HL-60 (cell line): ENCODE measurements around the gene TMEM59.

Experiments used
- POLR2AphosphoS5 ChIP-seq: IDR thresholded peaks from 2 replicates; pipeline ENCODE4 v1.6.1; 2012; ENCODE audit warnings: low read depth
- TF ChIP-seq, protein P1 (sequence below): IDR thresholded peaks from one replicate; pipeline ENCODE4 v1.5.1; 2011; ENCODE audit warnings: low read length, control low read depth, inconsistent platforms; ENCODE audit not compliant: insufficient read depth
- TF ChIP-seq, protein P2 (sequence below): IDR thresholded peaks from 2 replicates; pipeline ENCODE4 v1.6.1; 2012; ENCODE audit warnings: low read depth; ENCODE audit not compliant: insufficient replicate concordance

DNA sequence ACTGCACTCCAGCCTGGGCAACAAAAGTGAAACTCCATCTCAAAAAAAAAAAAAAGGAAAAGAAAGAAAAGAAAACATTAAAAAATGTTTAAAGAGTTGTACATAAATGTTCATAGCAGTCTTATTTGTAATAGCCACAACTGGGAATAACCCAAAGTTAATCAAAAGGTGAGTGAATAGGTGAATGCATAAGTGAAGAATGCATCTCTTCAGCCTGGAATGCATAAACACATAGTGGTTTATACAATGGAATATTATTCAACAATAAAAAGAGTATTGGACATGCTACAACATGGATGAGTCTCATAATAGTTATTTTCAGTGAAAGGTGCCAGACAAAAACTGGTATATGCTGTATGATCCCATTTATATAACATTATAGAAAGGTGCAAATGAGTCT is 53.1 kb downstream of the TMEM59 start:
- TF ChIP-seq, protein P1, sequence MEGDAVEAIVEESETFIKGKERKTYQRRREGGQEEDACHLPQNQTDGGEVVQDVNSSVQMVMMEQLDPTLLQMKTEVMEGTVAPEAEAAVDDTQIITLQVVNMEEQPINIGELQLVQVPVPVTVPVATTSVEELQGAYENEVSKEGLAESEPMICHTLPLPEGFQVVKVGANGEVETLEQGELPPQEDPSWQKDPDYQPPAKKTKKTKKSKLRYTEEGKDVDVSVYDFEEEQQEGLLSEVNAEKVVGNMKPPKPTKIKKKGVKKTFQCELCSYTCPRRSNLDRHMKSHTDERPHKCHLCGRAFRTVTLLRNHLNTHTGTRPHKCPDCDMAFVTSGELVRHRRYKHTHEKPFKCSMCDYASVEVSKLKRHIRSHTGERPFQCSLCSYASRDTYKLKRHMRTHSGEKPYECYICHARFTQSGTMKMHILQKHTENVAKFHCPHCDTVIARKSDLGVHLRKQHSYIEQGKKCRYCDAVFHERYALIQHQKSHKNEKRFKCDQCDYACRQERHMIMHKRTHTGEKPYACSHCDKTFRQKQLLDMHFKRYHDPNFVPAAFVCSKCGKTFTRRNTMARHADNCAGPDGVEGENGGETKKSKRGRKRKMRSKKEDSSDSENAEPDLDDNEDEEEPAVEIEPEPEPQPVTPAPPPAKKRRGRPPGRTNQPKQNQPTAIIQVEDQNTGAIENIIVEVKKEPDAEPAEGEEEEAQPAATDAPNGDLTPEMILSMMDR = no peak
- no peak for TF ChIP-seq POLR2AphosphoS5
- TF ChIP-seq, protein P2, sequence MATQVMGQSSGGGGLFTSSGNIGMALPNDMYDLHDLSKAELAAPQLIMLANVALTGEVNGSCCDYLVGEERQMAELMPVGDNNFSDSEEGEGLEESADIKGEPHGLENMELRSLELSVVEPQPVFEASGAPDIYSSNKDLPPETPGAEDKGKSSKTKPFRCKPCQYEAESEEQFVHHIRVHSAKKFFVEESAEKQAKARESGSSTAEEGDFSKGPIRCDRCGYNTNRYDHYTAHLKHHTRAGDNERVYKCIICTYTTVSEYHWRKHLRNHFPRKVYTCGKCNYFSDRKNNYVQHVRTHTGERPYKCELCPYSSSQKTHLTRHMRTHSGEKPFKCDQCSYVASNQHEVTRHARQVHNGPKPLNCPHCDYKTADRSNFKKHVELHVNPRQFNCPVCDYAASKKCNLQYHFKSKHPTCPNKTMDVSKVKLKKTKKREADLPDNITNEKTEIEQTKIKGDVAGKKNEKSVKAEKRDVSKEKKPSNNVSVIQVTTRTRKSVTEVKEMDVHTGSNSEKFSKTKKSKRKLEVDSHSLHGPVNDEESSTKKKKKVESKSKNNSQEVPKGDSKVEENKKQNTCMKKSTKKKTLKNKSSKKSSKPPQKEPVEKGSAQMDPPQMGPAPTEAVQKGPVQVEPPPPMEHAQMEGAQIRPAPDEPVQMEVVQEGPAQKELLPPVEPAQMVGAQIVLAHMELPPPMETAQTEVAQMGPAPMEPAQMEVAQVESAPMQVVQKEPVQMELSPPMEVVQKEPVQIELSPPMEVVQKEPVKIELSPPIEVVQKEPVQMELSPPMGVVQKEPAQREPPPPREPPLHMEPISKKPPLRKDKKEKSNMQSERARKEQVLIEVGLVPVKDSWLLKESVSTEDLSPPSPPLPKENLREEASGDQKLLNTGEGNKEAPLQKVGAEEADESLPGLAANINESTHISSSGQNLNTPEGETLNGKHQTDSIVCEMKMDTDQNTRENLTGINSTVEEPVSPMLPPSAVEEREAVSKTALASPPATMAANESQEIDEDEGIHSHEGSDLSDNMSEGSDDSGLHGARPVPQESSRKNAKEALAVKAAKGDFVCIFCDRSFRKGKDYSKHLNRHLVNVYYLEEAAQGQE = no peak
